Keratinocyte (primary cell): ENCODE measurements around the gene BAG1. TPM values are rescaled to one million over a fixed set of nuclear protein-coding genes. Genes with fewer than 3 reads are reported as not detected.

Experiments
- DNase-seq: peaks from one replicate; pipeline ENCODE4 v3.0.0-alpha.2; 2011; ENCODE audit warnings: low read depth, missing footprints, low spot score
- FAIRE-seq: peaks from 2 replicates; lab custom pipeline; 2011; peaks lifted over from hg19 to GRCh38; lab: Jason Lieb, UNC
- H2AFZ ChIP-seq: 2 replicates; pipeline ENCODE4 v1.6.0; 2012; ENCODE audit warnings: low read length, control low read depth, inconsistent platforms; ENCODE audit not compliant: control insufficient read depth
- H3K27ac ChIP-seq: 2 replicates; pipeline ENCODE4 v1.5.1; 2011; ENCODE audit warnings: low read length; ENCODE audit not compliant: control insufficient read depth, insufficient read depth
- H3K27me3 ChIP-seq: 3 replicates; pipeline ENCODE4 v1.6.0; 2011; ENCODE audit warnings: low read length; ENCODE audit not compliant: control insufficient read depth, insufficient read depth; ENCODE audit errors: extremely low read depth
- H3K36me3 ChIP-seq, 2 experiments: 2 replicates in 1 of 2; 3 replicates in 1 of 2; pipeline ENCODE4 v1.5.1; 2011; ENCODE audit warnings: low read length in 2 of 2, mild to moderate bottlenecking in 1 of 2; ENCODE audit not compliant: control insufficient read depth in 2 of 2, insufficient read depth in 2 of 2; ENCODE audit errors: extremely low read depth in 1 of 2
- H3K4me1 ChIP-seq: 3 replicates; pipeline ENCODE4 v1.5.1; 2011; ENCODE audit warnings: low read length; ENCODE audit not compliant: control insufficient read depth, insufficient read depth; ENCODE audit errors: extremely low read depth
- H3K4me2 ChIP-seq: 3 replicates; pipeline ENCODE4 v1.6.0; 2011; ENCODE audit warnings: low read depth, low read length; ENCODE audit not compliant: control insufficient read depth, insufficient read depth; ENCODE audit errors: extremely low read depth
- H3K4me3 ChIP-seq, 3 experiments: fragments of 200-600 bp in 1 of 3; sonication (generic) in 1 of 3; 2 replicates in 2 of 3; 3 replicates in 1 of 3; pipeline ENCODE4 v1.5.1; 2011 to 2016; ENCODE audit warnings: low read length in 3 of 3, mild to moderate bottlenecking in 3 of 3, control low read depth in 2 of 3, inconsistent platforms in 1 of 3, low read depth in 1 of 3, mixed read lengths in 1 of 3, mixed run types in 1 of 3, moderate library complexity in 1 of 3; ENCODE audit not compliant: control insufficient read depth in 2 of 3, insufficient read depth in 2 of 3; ENCODE audit errors: extremely low read depth in 1 of 3
- H3K79me2 ChIP-seq: 2 replicates; pipeline ENCODE4 v1.6.0; 2012; ENCODE audit warnings: low read length; ENCODE audit not compliant: control insufficient read depth, insufficient read depth
- H3K9ac ChIP-seq: 3 replicates; pipeline ENCODE4 v1.6.0; 2011; ENCODE audit warnings: low read length; ENCODE audit not compliant: control insufficient read depth, insufficient read depth; ENCODE audit errors: extremely low read depth
- H3K9me1 ChIP-seq: 3 replicates; pipeline ENCODE4 v1.6.0; 2011; ENCODE audit warnings: low read length; ENCODE audit not compliant: control insufficient read depth, insufficient read depth; ENCODE audit errors: extremely low read depth
- H3K9me3 ChIP-seq: 2 replicates; pipeline ENCODE4 v1.5.1; 2012; ENCODE audit warnings: low read depth, low read length; ENCODE audit not compliant: control insufficient read depth
- H4K20me1 ChIP-seq: 3 replicates; pipeline ENCODE4 v1.6.0; 2011; ENCODE audit warnings: low read length; ENCODE audit not compliant: control insufficient read depth, insufficient read depth; ENCODE audit errors: extremely low read depth
- CTCF ChIP-seq, 3 experiments: IDR thresholded peaks in 1 of 3; conservative IDR thresholded peaks in 1 of 3; optimal IDR thresholded peaks in 1 of 3; 2 replicates in 2 of 3; 3 replicates in 1 of 3; pipeline versions ENCODE3 to v1.5.1; 2011; ENCODE audit warnings: low read length in 3 of 3, mild to moderate bottlenecking in 3 of 3, moderate library complexity in 2 of 3, control low read depth in 1 of 3, inconsistent platforms in 1 of 3; ENCODE audit not compliant: insufficient read depth in 2 of 3; ENCODE audit errors: extremely low read depth in 1 of 3
- EZH2 ChIP-seq: IDR thresholded peaks from one replicate; pipeline ENCODE4 v1.6.1; 2012; ENCODE audit warnings: inconsistent platforms, mild to moderate bottlenecking, low read length, moderate library complexity
- dilution Hi-C: fragments of 300-500 bp; cut with MboI; formaldehyde crosslinking; loops from one replicate; pipeline ENCODE4 v1.7.0; 2020; ENCODE audit warnings: low sequenced_read_pairs; ENCODE audit not compliant: extremely low pct_ligation_motif_present
- polyA plus RNA-seq, 5 experiments: library from polyadenylated mRNA; depleted of rRNA in 3 of 5; stranded (reverse) in 3 of 5; stranded (forward) in 1 of 5; unstranded in 1 of 5; fragments of >200 nt; gene quantifications; 1 replicate in 1 of 5; 2 replicates in 3 of 5; 3 replicates in 1 of 5; pipeline versions ENCODE4 v1.2.1 to v1.2.3, GENCODE V29; 2011 to 2012; ENCODE audit warnings: missing spikeins in 2 of 5, low read depth in 1 of 5, low replicate concordance in 1 of 5

The BAG1 gene
- polyA plus RNA-seq, 1 donor (not counting 4 experiments of a cell fraction or from before 2014, with no cell fraction given), result 30.1 TPM

DNA sequence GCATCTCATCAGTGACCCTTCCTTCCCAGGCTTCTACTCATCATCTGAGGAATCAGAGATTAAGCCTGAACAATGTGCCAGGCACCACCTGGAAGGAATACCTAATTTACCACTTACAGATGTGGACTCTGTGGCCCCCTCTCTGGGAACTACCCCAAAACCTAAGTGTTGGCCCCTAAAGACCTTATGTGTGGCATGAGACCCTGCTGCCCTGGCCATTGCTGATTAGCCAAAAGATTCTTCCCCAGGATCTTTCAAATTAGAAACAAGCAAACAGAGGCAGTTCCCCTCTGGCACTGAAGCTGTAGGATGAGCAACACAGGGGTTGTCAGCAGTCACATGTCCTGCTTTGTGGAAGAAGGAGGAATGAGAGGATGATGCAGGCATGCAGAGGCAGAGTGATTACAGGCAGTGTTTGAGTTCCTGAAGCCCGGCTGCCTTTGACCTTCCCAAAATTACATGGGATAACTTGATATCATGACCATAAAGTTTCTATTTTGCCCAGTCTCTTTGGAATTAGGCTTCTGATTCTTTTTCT lies 14.0 kb downstream of the BAG1 start:
- Histone ChIP-seq H3K9ac (no peak overlapping the region), H3K36me3 (peaks cover 18 to 26% of the 10 kb centered on the region in 2 experiments), H3K27me3 (no peaks in the 10 kb centered on the region), H3K9me3 (no peaks in the 10 kb centered on the region), H4K20me1 (no peaks in the 10 kb centered on the region), H3K9me1 (no peaks in the 10 kb centered on the region), H3K4me1 (peaks cover 12% of the 10 kb centered on the region), H3K79me2 (no peaks in the 10 kb centered on the region), H3K27ac (peak overlapping the region; percentile 38), H3K4me2 (no peak overlapping the region), H3K4me3 (no peak overlapping the region), H2AFZ (no peak overlapping the region)
- dilution Hi-C loops, result no loop called here
- TF ChIP-seq EZH2 (no peak), CTCF (optimal IDR thresholded peaks at IDR 0.05 in 1 of 3, IDR thresholded peaks at IDR 0.05 in 1 of 3, conservative IDR thresholded peaks at IDR 0.05 in 1 of 3; ENCODE audit: extremely low read depth in 1 of 3, insufficient read depth in 2 of 3, low read length in 3 of 3) (no peak)
- FAIRE-seq, result peak; percentile 68
- no peak for DNase-seq

GRCh38 chr9:33249983-33250382 lies 14.5 kb downstream of the BAG1 start:
- peaks cover 9% of the 10 kb centered on the region for H3K4me1 ChIP-seq
- no peaks in the 10 kb centered on the region for H3K9me1 ChIP-seq
- no peak for DNase-seq
- H3K36me3 ChIP-seq, result peaks cover 14 to 20% of the 10 kb centered on the region in 2 experiments
- H2AFZ ChIP-seq, result no peak overlapping the region
- H4K20me1 ChIP-seq, result no peaks in the 10 kb centered on the region
- dilution Hi-C loops, result no loop called here
- no peaks in the 10 kb centered on the region for H3K9me3 ChIP-seq
- TF ChIP-seq EZH2 (no peak), CTCF (optimal IDR thresholded peaks at IDR 0.05 in 1 of 3, IDR thresholded peaks at IDR 0.05 in 1 of 3, conservative IDR thresholded peaks at IDR 0.05 in 1 of 3; ENCODE audit: extremely low read depth in 1 of 3, insufficient read depth in 2 of 3, low read length in 3 of 3) (no peak)
- H3K27me3 ChIP-seq, result no peaks in the 10 kb centered on the region
- no peak overlapping the region for H3K9ac ChIP-seq
- no peak overlapping the region for H3K4me3 ChIP-seq
- H3K4me2 ChIP-seq, result no peak overlapping the region
- H3K79me2 ChIP-seq, result no peaks in the 10 kb centered on the region
- peak; percentile 32 for FAIRE-seq
- peak overlapping the region; percentile 38 for H3K27ac ChIP-seq
